ENCODE results near the gene CLPSL1.

The CLPSL1 gene

GRCh38 chr6:35780719-35781118 lies at the start of gene CLPSL1:
Gene CLPSL1 (plus strand): TSS chr6:35781019. CDS start chr6:35781111, 92 bp downstream.
- Histone ChIP-seq H3K9me3 (ENCODE audit: low read length) (no peaks in the 10 kb centered on the region), H3K27me3 (ENCODE audit: insufficient read depth, low read length) (no peaks in the 10 kb centered on the region), H4K20me1 (ENCODE audit: insufficient read depth, low read length) (no peaks in the 10 kb centered on the region), H3K36me3 (ENCODE audit: insufficient read depth, low read length) (no peaks in the 10 kb centered on the region), H3K79me2 (ENCODE audit: insufficient read depth, low read length) (no peaks in the 10 kb centered on the region), H3F3A (ENCODE audit: insufficient read depth, low read length) (no peaks in the 10 kb centered on the region), H3K4me2 (ENCODE audit: low read length) (no peak within 1 kb of the TSS), H2AFZ (ENCODE audit: low read length) (no peak within 1 kb of the TSS), H3K9ac (ENCODE audit: low read length) (no peak within 1 kb of the TSS), H3K4me1 (ENCODE audit: insufficient read depth, low read length, severe bottlenecking) (peaks cover 8% of the 10 kb centered on the region), H3K9me2 (ENCODE audit: low read depth, low read length) (no peaks in the 10 kb centered on the region), H3K27ac (ENCODE audit: low read depth, low read length, poor library complexity, severe bottlenecking) (no peak within 1 kb of the TSS), H3K4me3 (ENCODE audit: low read depth, low read length, poor library complexity, severe bottlenecking) (no peak within 1 kb of the TSS)
- TF ChIP-seq EZH2 (IDR thresholded peaks at IDR 0.05; ENCODE audit: borderline replicate concordance, low read length) (no peak), CTCF (IDR thresholded peaks at IDR 0.05; ENCODE audit: low read length) (no peak)

- Histone ChIP-seq H3K4me1 (ENCODE audit: insufficient read depth, low read length, severe bottlenecking) (peaks cover 67% of the 10 kb centered on the region), H3K4me2 (ENCODE audit: low read length) (peak overlapping the region; percentile 74), H2AFZ (ENCODE audit: low read length) (no peak overlapping the region), H3K27me3 (ENCODE audit: insufficient read depth, low read length) (no peaks in the 10 kb centered on the region), H3K9me3 (ENCODE audit: low read length) (no peaks in the 10 kb centered on the region), H3K79me2 (ENCODE audit: insufficient read depth, low read length) (no peaks in the 10 kb centered on the region), H3K27ac (ENCODE audit: low read depth, low read length, poor library complexity, severe bottlenecking) (peak overlapping the region; percentile 97), H3K4me3 (ENCODE audit: low read depth, low read length, poor library complexity, severe bottlenecking) (peak overlapping the region; percentile 70), H3K9ac (ENCODE audit: low read length) (peak overlapping the region; percentile 91), H3K9me2 (ENCODE audit: low read depth, low read length) (no peaks in the 10 kb centered on the region), H4K20me1 (ENCODE audit: insufficient read depth, low read length) (no peaks in the 10 kb centered on the region), H3F3A (ENCODE audit: insufficient read depth, low read length) (peaks cover 9% of the 10 kb centered on the region; the same call in 1 of the 2 replicates), H3K36me3 (ENCODE audit: insufficient read depth, low read length) (no peaks in the 10 kb centered on the region)
- no peak for TF ChIP-seq CTCF (IDR thresholded peaks at IDR 0.05; ENCODE audit: low read length)
- no peak for TF ChIP-seq EZH2 (IDR thresholded peaks at IDR 0.05; ENCODE audit: borderline replicate concordance, low read length)
Observed at GRCh38 chr6:35731414-35731735, 49.4 kb upstream of the CLPSL1 start.

GRCh38 chr6:35731736-35732532 lies 48.9 kb upstream of the CLPSL1 start:
- Histone ChIP-seq H3K4me1 (ENCODE audit: insufficient read depth, low read length, severe bottlenecking) (peaks cover 64% of the 10 kb centered on the region), H3K9me2 (ENCODE audit: low read depth, low read length) (no peaks in the 10 kb centered on the region), H3K4me3 (ENCODE audit: low read depth, low read length, poor library complexity, severe bottlenecking) (peak overlapping the region; percentile 70), H3F3A (ENCODE audit: insufficient read depth, low read length) (peaks cover 9% of the 10 kb centered on the region; the same call in 1 of the 2 replicates), H4K20me1 (ENCODE audit: insufficient read depth, low read length) (no peaks in the 10 kb centered on the region), H2AFZ (ENCODE audit: low read length) (no peak overlapping the region), H3K9me3 (ENCODE audit: low read length) (no peaks in the 10 kb centered on the region), H3K4me2 (ENCODE audit: low read length) (peak overlapping the region; percentile 74), H3K9ac (ENCODE audit: low read length) (peak overlapping the region; percentile 91), H3K79me2 (ENCODE audit: insufficient read depth, low read length) (no peaks in the 10 kb centered on the region), H3K27me3 (ENCODE audit: insufficient read depth, low read length) (no peaks in the 10 kb centered on the region), H3K36me3 (ENCODE audit: insufficient read depth, low read length) (no peaks in the 10 kb centered on the region), H3K27ac (ENCODE audit: low read depth, low read length, poor library complexity, severe bottlenecking) (peak overlapping the region; percentile 97)
- TF ChIP-seq CTCF (IDR thresholded peaks at IDR 0.05; ENCODE audit: low read length) = no peak; the same call in 1 of the 2 replicates
- TF ChIP-seq EZH2 (IDR thresholded peaks at IDR 0.05; ENCODE audit: borderline replicate concordance, low read length) = no peak

All from OCI-LY1 (cell line).